Renal cortex interstitium (tissue), 11 donors: Measurements from ENCODE around the gene TMOD1. TPM values are rescaled to one million over a fixed set of nuclear protein-coding genes. Genes with fewer than 3 reads are reported as not detected.

Source experiments
- DNase-seq, 11 donors: peaks; one replicate each; pipeline ENCODE4 v3.0.0-alpha.2; 2013; ENCODE audit warnings: low read depth in 9 of 11, low spot score in 4 of 11; ENCODE audit errors: extremely low read depth in 1 of 11
- polyA plus RNA-seq, 3 donors: library from polyadenylated mRNA; unstranded; fragments of 120-200 nt; gene quantifications; one replicate each; pipeline ENCODE4 v1.2.1, GENCODE V29; 2013; ENCODE audit not compliant: insufficient read length in 3 of 3

The TMOD1 gene
- polyA plus RNA-seq, 3 donors = 0.67 to 2.7 (median 1.8) TPM

DNA sequence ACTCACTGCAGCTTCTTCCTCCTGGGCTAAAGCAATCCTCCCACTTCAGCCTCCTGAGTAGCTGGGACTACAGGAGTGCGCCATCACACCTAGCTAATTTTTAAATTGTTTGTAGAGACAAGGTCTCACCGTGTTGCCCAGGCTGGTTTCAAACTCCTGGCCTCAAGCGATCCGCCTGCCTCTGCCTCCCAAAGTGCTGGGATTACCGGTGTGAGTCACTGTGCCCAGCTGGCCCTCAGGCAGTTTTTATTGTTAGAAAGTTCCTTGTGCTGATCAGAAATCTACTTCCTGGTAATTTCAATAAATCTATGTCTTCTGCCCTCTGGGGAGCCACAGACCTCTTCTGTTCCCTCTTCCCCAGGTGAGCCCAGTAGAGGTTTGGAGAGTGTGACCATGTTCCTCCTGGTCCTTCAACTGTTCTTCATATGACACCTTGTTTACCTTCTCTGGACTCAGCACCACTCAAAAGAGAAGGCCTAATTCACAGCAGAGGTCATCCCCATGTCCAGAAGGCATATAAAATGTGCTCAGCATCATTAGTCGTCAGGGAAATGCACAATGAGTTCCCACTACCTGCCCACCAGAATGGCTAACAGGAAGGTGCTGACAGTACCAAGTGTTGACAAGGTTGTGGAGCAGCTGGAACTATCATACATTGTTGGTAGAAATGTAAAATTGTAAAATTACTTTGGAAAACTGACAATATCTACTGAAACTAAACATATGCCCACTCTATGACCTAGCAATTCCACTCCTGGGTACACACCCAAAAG lies 10.4 kb downstream of the TMOD1 start:
- no peak for DNase-seq

DNA sequence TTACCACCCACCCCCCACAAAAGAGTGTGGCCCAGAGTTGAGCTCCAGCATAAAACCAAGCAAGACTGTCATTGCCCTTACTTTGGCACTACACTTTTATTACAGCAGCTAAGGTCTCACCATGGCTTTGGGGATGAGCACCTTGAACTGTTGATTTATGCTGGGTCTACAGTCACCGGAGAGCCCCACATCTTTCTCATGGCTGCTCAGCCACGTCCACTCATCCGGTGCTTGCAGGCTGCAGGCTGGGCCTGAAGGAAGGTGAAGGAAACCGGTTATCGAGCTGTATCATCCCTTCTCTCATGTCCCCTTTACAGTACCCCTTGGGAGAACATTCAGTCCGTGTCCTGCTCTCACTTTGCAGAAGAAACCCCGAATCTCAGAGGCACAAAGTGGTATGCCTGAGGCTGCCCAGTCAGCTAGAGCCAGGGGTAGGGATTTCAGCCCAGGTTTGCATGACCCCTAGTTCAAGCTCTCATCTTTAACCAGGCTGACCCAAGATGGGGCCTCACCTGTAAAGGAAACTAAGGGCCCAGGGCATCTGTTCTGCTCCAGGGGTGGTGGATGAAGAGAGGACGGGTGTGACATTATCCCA lies 11.6 kb downstream of the TMOD1 start:
- no peak for DNase-seq

DNA sequence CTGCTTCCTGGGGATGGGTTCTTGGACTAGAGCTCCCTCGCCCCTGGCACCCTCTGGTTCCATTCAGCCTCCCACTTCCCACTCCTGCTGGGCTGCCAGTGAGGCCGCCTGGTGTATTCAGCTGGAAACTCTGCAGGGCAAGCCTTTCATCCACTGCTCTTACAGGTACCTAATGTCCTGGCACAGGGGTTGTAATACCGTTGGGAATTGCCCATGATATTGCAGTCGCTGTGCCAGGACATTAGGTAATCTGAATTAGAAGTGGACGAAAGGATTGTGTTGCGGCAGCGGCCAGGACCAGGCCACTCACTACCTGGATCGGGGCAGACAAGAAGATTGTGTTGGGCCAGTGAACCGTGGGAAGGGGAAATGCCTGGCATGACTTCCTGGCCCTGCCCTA lies 13.1 kb downstream of the TMOD1 start:
- no peak for DNase-seq

DNA sequence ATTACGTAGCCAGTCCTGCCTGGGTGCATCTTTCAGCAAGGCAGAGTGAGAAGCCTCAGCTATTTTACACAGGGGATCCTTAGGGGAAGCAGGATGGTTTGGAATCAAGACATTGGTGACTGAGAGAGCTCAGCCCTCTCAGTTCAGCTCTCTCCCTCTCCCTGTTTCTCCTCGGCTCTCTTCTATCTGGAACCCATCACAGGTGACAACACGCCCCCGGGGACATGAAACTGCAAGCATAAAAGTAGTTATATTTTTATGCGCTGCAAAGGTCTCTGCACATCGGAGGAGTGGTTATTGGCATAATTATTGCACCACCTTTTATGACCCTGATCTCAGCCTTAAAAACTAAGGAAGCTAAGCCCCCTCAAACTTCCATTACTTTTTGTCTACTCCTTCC lies 14.2 kb downstream of the TMOD1 start:
- DNase-seq = no peak

- DNase-seq = no peak
Measured at GRCh38 chr9:97516111-97516510, 14.6 kb downstream of the TMOD1 start.

GRCh38 chr9:97517331-97518089 lies 16.0 kb downstream of the TMOD1 start:
- DNase-seq = no peak

GRCh38 chr9:97518166-97518908 lies 16.9 kb downstream of the TMOD1 start:
- DNase-seq = no peak

GRCh38 chr9:97518909-97519307 lies 17.4 kb downstream of the TMOD1 start:
- peak in 4 of 11 donors; percentile 46 to 58 (median 50) for DNase-seq

DNA sequence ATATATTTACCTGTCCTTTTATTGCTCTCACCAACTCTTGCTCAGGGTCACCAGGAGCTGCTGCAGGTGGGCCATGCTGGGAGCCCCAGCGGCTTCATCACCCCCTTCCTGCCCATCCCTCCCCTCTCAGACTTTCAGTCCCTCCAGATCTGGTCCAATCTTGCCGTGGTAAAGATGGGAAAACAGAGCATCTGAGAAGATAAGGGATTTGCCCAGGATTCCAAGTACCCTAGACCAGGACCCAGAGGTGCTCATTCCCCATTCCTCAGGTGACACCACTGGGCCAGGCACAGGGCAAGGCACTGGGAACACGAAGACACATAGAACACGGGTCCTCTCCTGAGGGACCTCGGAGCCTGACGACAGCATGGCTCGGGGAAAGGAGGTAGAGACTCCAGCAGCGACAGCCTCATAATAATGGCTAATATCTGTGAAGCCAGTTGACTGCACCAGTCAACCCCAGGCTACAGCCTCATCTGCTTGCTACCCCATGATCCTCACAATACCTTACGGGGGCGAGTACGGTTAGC lies 18.0 kb downstream of the TMOD1 start:
- DNase-seq = no peak

DNA sequence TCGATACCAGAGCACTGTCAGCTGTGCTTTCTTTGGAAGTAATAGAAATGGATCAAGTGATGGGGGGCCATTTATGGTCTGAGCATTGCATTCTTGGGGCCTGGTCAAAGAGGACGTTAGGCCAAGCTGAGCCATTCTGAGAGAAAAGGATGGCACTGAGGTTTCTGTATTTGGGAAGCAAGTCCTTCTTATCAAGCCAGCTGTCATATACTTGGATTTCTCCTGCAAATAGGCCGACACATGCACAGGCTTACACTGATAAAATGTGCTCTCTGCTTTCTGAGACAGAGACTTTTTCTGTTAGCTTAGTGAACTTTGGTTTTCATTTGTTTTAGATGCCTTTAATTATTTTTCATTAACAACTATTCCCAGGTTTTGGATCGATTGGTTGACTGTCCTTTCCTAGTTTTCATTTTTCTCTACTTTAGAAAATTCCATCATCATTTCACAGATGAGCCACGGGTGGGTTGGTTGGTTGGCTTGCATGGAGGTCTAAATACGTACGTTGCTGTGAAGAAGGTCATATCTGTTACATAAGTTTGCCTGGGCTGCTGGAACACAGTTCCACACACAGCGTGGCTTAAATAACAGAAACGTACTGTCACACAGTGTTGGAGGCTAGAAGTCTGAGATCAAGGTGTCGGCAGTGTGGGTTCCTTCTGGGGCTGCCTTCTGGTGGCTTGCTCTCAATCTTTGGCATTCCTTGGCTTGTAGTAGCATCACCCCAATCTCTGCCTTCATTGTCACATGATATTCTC lies 20.3 kb downstream of the TMOD1 start:
- DNase-seq = no peak

GRCh38 chr9:97524424-97524823 lies 23.0 kb downstream of the TMOD1 start:
- no peak for DNase-seq

DNA sequence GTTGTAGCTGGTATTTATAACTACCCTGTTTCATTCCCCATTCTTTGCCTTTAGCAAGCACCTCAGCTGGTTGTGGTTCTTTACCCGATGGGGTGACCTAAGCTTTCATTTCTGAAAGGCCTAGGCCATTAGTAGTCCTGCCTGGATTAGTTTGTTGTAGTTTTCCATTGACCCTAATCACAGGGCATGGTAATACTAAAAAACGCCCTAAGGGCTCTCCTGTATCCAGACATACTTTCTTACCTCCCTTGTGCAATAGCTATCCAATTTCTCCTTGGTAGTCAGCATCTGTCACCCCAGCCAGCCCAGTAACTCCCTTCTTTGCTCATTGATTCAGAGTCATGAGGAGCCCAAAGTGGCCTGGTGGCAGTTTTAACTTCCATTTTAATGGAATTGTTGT lies 24.0 kb downstream of the TMOD1 start:
- no peak for DNase-seq

GRCh38 chr9:97526895-97527575 lies 25.6 kb downstream of the TMOD1 start:
- DNase-seq = no peak

DNA sequence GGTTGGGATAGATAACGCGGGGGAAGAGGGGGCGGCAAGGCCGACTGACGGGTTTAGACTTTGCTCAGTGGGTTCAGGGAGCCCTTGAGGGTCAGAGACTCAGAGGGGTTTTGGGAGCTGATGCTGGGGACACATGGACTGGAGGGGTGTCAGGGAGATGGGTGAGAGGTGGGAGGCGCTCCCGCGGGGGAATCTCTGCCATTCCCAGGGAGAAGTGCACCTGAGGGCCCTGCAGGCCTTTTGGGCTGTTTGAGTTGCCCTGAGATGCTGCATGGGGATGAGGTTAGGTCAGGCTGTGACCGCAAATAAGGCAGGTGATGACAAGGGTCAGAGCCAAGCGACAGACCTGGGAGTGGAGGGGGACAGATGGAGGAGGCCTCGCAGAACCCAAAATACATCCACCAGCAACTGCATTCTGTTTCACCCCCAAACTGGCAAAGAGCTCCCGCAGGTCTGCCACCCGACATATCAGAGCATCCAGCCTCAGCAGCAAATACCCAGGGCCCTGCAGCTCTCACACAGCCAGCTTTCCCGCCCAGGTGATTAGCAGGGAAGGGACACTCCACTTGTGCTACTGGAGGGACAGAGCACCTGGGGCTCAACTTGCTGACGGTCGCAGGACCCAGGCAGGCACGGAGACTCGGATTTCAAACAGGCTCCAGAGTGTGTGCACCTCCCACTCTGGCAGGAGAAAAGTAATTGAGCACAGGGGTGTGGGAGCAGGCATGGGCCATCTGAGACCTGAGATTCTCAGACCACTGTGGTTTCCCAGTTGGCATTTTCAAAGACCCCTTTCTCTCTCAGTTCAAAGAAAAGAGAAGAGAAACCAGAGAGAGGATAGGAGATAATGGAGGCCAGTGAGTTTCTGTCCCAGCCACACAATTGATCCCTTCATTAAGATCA lies 26.4 kb downstream of the TMOD1 start:
- DNase-seq = peak in 3 of 11 donors; percentile 15 to 47 (median 15)

- DNase-seq = no peak
Measured at GRCh38 chr9:97528529-97529230, 27.2 kb downstream of the TMOD1 start.

- no peak for DNase-seq
Measured at GRCh38 chr9:97529363-97530076, 28.1 kb downstream of the TMOD1 start.
